ENCODE results near the gene CAP2.

CAP2 gene

GRCh38 chr6:17491416-17492142, 98.2 kb downstream of the CAP2 start:
- H3K9ac ChIP-seq (ENCODE audit: low read depth, low read length): no peak overlapping the region
- no peak overlapping the region for H3K4me3 ChIP-seq (ENCODE audit: low read depth in 1 of 2, low read length in 2 of 2)
- no peaks in the 10 kb centered on the region for H3K36me3 ChIP-seq (ENCODE audit: insufficient read depth, low read length)
- H3K27me3 ChIP-seq (ENCODE audit: insufficient read depth, low read length, poor library complexity): no peaks in the 10 kb centered on the region
- no peak for ATAC-seq (ENCODE audit: insufficient read depth, low read depth)
- TF ChIP-seq CTCF (IDR thresholded peaks at IDR 0.05; ENCODE audit: borderline replicate concordance, extremely low read depth, low read length, poor library complexity, severe bottlenecking): no peak
- TF ChIP-seq EZH2 (IDR thresholded peaks at IDR 0.05; ENCODE audit: borderline replicate concordance, low read depth, low read length, severe bottlenecking): no peak
- no peak overlapping the region for H2AFZ ChIP-seq (ENCODE audit: low read depth, low read length)
- no peaks in the 10 kb centered on the region for H4K20me1 ChIP-seq (ENCODE audit: insufficient read depth, low read length)
- no peak overlapping the region for H3K27ac ChIP-seq (ENCODE audit: low read length)
- H3K79me2 ChIP-seq (ENCODE audit: insufficient read depth, low read length): no peaks in the 10 kb centered on the region
- H3K4me1 ChIP-seq (ENCODE audit: insufficient read depth, low read length): no peaks in the 10 kb centered on the region
- no peaks in the 10 kb centered on the region for H3K9me3 ChIP-seq (ENCODE audit: insufficient read depth, low read length, severe bottlenecking)
- no peak overlapping the region for H3K4me2 ChIP-seq (ENCODE audit: insufficient read depth, low read length)
- DNase-seq: no peak

GRCh38 chr6:17492350-17492749, 99.0 kb downstream of the CAP2 start:
- Histone ChIP-seq H3K27me3 (ENCODE audit: insufficient read depth, low read length, poor library complexity) (no peaks in the 10 kb centered on the region), H2AFZ (ENCODE audit: low read depth, low read length) (no peak overlapping the region), H3K4me2 (ENCODE audit: insufficient read depth, low read length) (no peak overlapping the region), H3K36me3 (ENCODE audit: insufficient read depth, low read length) (no peaks in the 10 kb centered on the region), H4K20me1 (ENCODE audit: insufficient read depth, low read length) (no peaks in the 10 kb centered on the region), H3K4me1 (ENCODE audit: insufficient read depth, low read length) (no peaks in the 10 kb centered on the region), H3K27ac (ENCODE audit: low read length) (no peak overlapping the region), H3K79me2 (ENCODE audit: insufficient read depth, low read length) (no peaks in the 10 kb centered on the region), H3K9ac (ENCODE audit: low read depth, low read length) (no peak overlapping the region), H3K4me3 (ENCODE audit: low read depth in 1 of 2, low read length in 2 of 2) (no peak overlapping the region), H3K9me3 (ENCODE audit: insufficient read depth, low read length, severe bottlenecking) (no peaks in the 10 kb centered on the region)
- ATAC-seq (ENCODE audit: insufficient read depth, low read depth) (no peak), DNase-seq (no peak)
- TF ChIP-seq CTCF (IDR thresholded peaks at IDR 0.05; ENCODE audit: borderline replicate concordance, extremely low read depth, low read length, poor library complexity, severe bottlenecking): no peak
- TF ChIP-seq EZH2 (IDR thresholded peaks at IDR 0.05; ENCODE audit: borderline replicate concordance, low read depth, low read length, severe bottlenecking): no peak

GRCh38 chr6:17493286-17493685, 99.9 kb downstream of the CAP2 start:
- H3K27ac ChIP-seq (ENCODE audit: low read length): no peak overlapping the region
- no peaks in the 10 kb centered on the region for H4K20me1 ChIP-seq (ENCODE audit: insufficient read depth, low read length)
- no peak overlapping the region for H3K4me2 ChIP-seq (ENCODE audit: insufficient read depth, low read length)
- H3K4me1 ChIP-seq (ENCODE audit: insufficient read depth, low read length): no peaks in the 10 kb centered on the region
- ATAC-seq (ENCODE audit: insufficient read depth, low read depth) (no peak), DNase-seq (no peak)
- no peak overlapping the region for H3K4me3 ChIP-seq (ENCODE audit: low read depth in 1 of 2, low read length in 2 of 2)
- H3K79me2 ChIP-seq (ENCODE audit: insufficient read depth, low read length): no peaks in the 10 kb centered on the region
- no peak overlapping the region for H3K9ac ChIP-seq (ENCODE audit: low read depth, low read length)
- H3K27me3 ChIP-seq (ENCODE audit: insufficient read depth, low read length, poor library complexity): no peaks in the 10 kb centered on the region
- TF ChIP-seq EZH2 (IDR thresholded peaks at IDR 0.05; ENCODE audit: borderline replicate concordance, low read depth, low read length, severe bottlenecking): no peak
- no peak for TF ChIP-seq CTCF (IDR thresholded peaks at IDR 0.05; ENCODE audit: borderline replicate concordance, extremely low read depth, low read length, poor library complexity, severe bottlenecking)
- no peak overlapping the region for H2AFZ ChIP-seq (ENCODE audit: low read depth, low read length)
- no peaks in the 10 kb centered on the region for H3K9me3 ChIP-seq (ENCODE audit: insufficient read depth, low read length, severe bottlenecking)
- no peaks in the 10 kb centered on the region for H3K36me3 ChIP-seq (ENCODE audit: insufficient read depth, low read length)
